Urothelium cell line (cell line): ENCODE data around the gene COASY.

ENCODE experiments used
- DNase-seq: peaks from one replicate; pipeline ENCODE4 v3.0.0; 2011; ENCODE audit warnings: low spot score, mixed read lengths
- FAIRE-seq: peaks from 2 replicates; lab custom pipeline; 2011; peaks lifted over from hg19 to GRCh38; lab: Jason Lieb, UNC

Gene COASY

DNA sequence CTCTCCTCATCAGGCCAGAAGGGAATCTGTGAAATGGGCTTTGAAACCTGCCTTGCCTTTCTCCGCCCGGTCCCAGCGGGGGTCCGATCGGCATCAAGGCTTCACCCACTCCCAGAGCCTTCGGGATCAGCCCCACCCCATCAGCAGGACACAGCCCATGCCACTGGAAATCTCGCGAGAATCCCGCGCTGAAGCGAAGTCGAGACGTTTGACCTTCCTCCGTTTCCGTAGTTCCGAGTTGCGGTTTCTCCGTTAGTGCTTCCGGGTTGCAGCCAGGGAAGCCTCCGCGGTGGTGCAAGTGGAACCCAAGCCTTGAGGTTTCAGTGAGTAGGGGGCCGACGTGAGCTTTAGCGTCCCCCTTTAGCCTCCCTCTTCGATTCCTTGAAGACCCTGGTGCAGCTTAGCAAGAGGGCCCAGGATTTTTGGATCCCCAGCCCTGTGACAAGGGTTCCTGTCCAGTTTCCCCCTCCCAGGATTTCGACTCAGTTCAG, at the start of gene COASY:
COASY (plus strand) TSS at position 252 of the 491 bp plus-strand sequence. CDS start 475 bp downstream, outside the sequence.
- DNase-seq = peak; percentile 97
- FAIRE-seq = no peak

DNA sequence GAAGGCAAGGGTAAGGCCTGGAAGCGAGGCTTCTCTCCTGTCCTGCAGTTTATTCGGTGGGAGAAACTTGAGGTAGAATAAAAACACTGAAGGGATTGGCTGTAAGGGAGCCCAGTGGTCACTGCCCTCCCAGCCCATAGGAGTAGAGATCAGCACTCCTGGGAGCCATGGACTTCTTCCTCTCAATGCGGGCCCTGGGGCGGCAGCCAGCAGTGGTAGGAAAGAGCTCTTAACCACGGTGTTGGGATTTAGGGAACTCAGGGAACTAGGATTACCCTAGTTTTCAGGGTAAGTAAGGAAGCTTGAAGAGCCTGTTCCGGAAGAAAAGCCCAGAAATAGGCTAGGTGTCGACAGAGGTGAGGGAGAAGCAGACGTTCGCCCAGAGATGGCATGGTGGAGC, 49.7 kb upstream of the COASY start:
- no peak for FAIRE-seq
- DNase-seq = no peak

DNA sequence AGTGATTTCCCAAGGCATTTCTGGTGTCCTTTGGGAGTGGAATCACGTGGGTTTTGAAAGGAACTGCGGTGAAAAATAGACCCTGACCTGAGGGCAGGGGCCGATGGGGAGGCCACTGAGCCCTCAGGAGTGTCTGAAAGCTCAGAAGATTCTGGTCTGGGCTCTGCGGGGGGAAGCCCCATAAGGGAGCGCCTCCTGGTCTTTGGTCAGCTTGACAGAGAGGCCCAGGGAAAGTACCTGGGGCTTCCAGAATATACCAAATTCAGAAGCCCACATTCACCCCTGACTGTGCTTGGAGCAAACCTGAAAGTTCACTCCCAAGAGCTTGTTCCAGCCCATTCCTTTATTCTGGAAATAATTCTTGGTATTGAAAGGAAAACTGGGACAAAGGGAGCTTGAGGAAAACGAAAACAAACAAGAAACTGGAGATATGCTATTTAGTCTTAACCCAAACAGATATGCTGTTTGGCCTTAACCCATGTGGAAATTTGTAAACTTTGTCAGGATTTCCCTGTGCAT, 49.2 kb upstream of the COASY start:
- FAIRE-seq (no peak), DNase-seq (no peak)

DNA sequence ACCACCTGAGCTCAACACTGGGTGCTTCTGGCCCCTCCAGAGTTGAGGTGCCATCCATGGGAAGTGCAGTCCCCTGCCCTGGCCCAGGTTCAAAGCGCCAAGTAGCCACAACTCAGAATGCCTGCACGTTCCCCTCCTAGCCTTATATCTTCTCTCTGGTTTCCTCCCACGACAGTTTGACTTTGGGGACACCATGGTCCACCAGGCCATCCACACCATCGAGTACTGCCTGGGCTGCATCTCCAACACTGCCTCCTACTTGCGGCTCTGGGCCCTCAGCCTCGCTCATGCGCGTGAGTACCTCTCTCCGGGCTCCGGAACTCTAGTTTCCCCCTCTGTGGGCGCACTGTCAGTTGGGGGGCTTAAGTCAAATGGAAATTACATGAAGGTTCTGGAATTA, 48.3 kb upstream of the COASY start:
- FAIRE-seq = peak; percentile 13
- no peak for DNase-seq

DNA sequence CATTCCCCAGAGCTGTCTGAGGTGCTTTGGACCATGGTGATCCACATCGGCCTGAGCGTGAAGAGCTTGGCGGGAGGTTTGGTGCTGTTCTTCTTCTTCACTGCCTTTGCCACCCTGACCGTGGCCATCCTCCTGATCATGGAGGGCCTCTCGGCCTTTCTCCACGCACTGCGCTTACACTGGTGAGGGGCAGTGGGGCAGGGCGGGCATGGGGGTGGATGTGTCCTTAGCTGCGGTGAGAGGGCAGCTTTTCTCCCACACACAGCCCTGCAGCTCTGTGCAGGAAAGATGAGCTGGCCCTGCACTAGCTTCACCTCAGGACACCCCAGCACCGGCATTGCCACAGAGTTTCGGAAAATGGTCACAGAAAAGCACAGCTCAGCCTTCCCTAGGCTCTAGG, 47.7 kb upstream of the COASY start:
- no peak for FAIRE-seq
- no peak for DNase-seq

DNA sequence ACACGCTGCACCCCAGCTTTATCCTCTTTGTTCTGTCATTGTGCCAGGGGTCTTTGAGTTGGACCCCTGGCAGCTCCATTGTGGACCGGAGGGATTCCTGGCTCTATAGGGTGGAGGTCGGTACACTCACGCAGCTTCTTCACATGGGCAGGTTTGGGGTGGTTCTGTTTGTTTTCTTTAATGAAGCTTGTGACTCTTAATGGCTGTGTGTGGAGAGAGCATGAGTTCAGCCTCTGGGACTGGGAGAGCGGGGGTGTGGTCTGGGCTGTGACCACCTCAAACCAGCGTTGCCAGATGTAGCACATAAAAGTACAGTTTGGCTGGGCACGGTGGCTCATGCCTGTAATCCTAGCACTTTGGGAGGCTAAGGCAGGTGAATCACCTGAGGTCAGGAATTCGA, 47.1 kb upstream of the COASY start:
- DNase-seq = no peak
- FAIRE-seq = no peak

DNA sequence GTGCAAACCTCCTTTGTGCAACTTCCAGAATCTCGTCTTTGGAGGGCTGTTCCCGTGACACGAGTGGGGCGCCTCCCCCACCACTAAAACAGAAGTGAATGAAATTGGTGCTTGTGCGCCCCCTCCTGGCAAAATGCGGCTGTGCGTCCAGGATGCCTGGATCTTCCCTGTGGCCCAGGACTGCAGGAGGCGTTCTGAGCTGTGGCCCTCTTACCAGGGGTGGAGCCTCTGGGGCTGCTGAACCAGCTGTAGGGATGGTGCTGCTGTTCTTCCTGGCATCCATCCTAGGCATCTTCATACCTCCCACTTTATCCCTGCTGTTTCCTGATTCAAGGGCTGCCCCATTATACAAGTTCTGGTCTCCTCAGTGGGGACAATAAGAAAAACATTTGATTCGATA, 44.4 kb upstream of the COASY start:
- DNase-seq (peak; percentile 95), FAIRE-seq (peak; percentile 44)

DNA sequence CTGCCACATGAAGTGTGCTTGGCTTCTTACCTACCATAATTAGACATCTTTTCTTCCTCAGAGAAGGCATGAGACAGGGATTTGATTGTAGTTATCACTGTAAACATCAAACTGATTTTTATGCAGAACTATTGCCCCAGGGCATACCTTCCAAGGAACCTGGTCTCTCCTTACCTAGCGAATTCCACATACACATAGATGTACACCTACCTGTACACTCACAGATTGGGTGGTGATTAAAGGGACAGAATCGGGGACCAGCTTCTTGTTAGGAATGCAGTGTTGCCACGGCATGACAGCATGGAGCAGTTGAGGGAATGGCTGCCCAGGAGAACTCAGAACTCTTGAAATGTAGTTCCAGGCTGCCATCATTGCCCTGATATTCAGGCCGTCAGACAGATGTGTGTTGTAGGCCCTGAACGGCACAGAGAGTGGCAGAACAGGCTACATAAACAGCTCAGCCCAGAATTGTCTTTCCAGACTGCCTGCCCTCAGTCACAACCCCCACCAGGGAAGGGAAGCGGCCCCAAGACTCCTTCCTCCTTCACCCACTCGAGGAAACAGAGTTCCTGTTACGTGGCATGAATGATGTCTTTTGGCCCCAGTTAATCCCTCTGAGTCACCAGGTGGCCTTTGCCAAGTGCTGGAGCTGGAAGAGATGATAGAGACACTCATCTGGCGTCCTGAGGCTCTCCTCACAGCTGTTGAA, 43.7 kb upstream of the COASY start:
- peak; percentile 81 for DNase-seq
- no peak for FAIRE-seq

DNA sequence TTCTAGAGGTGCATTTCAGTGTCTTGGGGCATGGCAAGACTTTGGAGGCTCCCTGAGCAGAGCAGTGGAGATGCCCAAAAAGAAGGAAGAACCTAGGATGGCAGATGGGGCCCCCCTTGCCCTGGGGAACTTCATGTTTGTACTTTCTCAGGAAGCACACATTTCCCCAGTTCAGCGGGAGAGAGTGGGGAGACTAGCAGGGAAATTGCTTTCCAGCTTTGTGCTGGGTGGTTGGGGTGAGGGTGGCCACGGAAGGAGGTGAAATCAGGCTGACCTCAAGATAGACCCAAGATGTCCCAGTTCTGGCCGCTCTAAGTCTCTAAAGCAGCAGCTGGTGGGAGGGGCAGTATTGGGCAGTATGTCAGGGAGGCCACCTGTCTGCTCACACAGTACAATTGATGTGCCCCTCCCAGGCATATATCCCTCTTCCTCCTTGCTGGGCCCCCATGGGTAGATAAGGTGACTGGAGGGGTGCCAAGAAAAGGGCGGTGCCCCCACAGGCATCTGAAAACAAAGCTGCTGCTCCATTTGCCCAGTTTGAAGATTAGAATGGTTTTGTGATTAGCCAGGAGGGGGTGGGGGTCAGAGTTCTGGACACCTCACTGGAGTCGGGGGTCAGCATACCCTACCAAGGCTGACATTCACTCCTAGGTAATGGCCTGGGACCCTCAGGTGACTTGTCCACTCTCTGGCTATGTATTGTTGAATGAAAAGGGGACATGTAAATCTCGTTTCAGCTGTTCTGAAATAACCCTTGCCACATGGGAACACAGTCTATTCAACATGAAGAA, 43.0 kb upstream of the COASY start:
- DNase-seq = no peak
- peak; percentile 65 for FAIRE-seq

DNA sequence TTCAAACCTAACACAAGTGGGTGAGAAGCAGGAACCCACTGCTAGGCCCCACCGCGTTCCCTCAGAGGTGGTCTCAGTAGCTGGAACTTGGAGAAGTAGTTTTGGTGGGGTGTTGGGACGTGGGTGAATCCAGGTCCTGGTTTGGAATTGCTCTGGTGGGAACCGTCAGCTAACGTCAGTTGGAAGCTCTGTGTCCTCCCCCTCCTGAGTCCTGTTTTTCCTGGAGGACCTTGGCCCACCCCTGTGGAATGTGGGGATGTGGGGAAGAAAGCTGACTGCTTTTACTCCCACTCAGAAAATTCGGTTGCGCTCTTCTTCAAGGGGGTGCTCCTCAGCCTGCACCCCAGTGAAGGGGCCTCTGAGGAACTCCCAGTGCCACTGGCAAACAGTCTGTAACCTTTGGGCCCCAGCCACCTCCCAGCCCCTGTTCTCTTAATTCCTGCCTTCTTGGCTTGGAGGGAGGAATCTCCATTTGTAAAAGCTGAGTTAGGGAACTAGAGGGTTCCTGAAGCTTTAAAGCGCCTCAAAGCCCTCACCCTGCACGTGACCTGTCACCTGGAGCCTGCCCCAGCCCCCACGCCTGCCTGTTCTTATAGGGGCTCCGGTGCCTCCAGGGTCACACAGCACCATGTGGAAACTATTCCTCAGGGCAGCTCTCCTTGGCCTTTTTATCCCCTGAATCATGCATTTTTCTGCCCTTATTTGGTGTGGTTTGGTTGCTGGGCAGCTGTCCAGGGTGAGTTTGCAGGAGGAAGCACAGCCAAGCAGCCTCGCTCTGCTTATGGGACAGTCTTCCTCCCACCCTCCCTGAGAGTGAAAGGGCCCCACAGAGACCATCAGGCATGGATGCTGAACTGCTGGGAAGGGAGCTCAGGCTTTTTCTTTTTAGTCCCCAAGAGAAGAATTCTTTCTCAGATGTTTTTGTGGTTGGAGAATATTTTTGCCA, 42.1 kb upstream of the COASY start:
- FAIRE-seq (peak; percentile 44), DNase-seq (peak; percentile 90)

DNA sequence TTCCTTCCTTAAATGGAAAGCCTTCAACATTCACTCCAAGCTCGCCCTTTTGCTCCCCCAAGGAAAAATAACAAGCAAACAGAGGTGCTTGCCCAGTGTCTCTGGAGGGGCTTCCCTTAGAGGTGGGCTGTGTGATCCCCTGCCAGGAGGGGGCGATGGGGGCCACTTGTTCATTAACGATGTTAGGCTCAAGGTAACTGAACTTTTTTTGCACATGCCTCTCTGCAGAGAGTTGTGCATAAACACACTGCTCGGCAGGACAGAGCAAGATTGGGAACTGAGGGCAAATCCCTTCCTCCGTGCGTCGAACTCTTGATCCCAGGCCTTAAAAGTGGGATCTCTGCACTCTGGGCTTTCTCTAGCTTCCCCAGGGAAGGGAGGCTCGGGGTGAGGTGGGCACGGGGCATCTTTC, 41.4 kb upstream of the COASY start:
- no peak for DNase-seq
- no peak for FAIRE-seq

DNA sequence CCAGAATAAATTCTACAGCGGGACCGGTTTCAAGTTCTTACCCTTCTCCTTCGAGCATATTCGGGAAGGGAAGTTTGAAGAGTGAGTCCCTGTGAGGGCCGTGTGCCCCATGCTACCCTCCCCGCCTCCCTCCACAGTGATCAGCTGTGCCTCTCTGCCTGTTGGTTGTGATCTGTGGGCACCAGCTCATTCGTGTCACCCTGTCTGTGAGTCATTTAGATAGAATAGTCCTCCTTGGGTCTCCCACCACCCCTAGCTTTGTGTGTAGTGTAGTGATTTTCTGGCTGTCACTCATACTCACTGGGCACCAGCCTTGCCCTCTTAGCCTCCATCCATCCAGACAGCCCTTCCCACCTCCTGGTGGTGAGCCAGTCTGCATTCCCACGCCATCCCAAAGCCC, 40.9 kb upstream of the COASY start:
- DNase-seq (no peak), FAIRE-seq (peak; percentile 9)

DNA sequence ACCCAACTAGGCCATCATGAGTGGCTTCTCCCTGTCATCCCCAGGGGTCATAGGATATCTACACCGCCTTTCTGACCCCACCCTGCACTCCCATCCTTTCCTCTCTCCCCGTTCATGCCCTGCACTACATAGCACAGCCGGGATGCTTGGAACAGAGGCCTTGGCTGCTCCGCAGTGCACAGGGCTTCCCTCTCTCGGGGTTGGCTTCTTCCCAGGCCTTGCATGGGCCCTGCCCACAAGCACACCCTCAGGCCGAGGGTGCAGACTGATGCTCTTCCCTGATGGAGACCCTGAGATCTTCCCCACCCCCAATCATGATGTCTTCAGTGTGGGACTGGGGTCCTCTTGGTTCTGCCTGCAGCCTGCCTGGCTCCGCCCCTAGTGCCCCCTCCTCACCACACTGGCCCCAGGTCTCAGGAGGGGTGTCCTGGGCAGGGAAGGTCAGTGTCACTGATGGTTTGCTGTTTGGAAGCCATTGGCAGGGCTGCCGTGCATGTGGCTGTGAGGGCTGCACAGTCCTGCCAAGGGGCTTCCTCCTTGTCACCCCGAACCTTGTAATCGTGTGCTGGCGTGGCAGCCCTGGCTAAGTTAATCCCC, 40.2 kb upstream of the COASY start:
- DNase-seq (no peak), FAIRE-seq (no peak)

DNA sequence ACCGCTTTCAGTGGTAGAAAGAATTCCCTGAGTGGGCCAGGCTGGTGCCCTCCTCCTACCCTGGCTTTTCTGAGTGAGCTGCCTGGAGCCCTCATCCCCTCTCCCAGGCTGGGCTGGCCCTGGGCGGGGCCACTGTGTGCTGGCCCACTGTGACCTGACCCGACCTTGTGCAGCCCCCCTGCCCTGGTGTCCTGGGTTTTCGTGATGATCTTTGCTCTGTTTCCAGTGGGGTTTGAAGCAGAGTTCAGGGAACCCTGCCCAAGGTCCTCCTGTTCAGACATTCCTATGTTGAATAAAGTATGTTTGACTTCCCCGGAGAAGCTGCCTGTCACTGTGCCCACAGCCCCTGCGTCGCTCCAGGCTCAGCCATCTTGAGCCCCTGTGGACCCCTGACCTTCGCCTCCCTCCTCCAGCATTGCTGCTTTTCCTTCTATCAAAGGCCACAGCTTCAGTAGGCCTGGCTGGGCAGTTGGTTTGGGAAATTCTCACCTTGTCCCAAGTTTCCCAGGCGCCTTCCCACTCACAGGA, 39.6 kb upstream of the COASY start:
- DNase-seq (no peak), FAIRE-seq (no peak)

DNA sequence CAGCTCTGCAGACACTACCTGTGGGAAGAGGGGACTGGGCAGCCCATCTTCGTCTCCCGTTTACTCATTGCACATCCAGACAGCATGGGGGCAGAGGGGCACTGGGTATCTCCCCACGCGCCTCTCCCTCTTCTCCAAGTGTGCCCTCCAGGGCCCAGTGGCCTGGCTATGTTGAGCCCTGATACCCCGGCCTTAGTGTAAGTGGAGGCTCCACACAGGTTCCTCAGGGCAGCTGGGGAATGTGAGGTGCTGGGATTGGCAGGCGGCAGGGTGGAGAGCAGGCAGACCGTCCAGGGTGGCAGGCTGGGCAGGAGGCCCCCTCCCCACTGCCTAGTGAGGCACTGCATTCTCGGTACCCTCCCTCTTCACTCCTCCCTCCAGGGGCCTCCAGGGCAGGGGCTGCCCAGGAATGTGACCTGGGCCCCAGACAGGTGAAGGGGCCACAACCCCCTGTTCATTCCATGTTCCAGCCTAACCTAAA, 39.1 kb upstream of the COASY start:
- DNase-seq (no peak), FAIRE-seq (no peak)

DNA sequence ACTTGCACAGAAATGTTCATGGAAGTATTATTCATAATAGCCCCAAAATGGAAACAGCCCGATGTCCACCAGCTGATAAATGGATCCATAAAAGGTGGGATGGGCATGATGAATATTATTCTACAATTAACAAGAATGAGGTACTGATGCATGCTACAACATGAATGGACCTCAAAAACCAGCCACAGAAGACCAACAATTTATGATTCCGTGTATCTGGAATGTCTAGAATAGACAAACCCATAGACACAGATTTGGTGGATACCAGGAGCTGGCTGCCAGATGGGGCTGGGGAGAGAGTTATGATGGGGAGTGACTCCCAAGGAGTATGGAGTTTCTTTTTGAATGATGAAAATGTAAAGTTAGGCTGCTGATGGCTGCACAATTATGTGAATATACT, 36.7 kb upstream of the COASY start:
- no peak for FAIRE-seq
- no peak for DNase-seq

DNA sequence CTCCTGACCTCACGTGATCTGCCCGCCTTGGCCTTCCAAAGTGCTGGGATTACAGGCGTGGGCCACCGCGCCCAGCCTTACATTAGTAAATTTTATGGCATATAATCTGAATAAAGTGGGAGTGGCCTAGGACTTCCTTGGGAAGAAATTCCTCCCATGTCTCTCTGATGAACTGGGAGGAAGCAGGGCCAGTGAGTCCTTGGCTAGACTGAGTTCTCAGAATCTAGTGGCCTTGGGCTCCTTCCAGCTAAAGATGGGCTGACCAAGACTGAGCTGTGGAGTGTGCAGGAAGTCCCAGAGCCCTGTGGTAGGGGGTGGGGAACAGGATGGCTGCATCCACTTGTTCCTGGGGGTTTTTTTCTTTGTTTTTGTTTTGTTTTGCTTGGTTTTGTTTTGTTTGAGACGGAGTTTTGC, 35.9 kb upstream of the COASY start:
- no peak for FAIRE-seq
- no peak for DNase-seq

DNA sequence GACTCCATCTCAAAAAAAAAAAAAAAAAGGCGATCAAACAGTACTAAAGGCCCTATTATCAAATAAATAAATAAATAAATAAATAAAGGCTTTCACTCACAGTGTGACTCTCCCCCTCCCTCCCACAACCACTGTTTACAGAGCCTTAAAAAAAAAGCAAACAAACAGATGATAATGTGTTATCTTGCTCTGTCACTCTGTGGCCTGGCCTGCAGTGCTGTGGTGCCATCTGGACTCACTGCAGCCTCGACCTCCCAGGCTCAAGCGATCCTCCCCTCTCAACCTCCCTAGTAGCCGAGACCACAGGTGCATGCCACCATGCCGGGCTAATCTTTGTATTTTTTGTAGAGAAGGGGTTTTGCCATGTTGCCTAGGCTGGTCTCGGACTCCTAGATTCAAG, 34.0 kb upstream of the COASY start:
- DNase-seq = no peak

DNA sequence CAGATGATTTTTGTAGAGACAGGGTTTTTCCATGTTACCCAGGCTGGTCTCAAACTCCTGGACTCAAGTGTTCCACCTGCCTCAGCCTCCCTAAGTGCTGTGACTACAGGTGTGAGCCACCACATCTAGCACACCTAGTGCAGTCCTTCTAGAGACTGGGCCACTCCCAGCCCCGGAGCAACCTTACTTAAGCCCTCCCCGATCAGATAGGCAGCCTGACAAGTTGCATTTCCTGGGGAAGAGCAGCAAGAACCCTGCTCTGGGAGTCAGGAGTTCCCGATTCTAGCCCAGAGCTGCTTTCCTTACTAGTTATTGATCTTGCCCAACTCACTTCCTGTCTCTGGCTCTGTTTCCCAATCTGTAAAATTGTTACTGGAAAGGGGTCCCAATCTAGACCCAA, 32.9 kb upstream of the COASY start:
- FAIRE-seq = no peak

More for the DNA sequence above, 34.0 kb upstream of the COASY start:
- FAIRE-seq = no peak

DNA sequence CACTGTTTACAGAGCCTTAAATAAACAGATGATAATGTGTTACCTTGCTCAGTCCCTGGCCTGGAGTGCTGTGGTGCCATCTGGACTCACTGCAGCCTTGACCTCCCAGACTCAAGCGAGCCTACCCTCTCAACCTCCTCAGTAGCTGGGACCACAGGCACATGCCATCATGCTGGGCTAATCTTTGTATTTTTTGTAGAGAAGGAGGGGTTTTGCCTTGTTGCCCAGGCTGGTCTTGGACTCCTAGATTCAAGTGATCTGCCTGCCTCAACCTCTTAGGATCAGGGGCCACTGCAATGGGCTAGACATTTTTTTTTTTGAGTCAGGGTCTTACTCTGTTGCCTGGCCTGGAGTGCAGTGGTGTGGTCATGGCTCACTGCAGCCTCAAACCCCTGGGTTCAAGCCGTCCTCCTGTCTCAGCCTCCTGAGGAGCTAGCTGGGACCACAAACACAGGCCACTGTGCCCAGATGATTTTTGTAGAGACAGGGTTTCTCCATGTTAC, 30.9 kb upstream of the COASY start:
- FAIRE-seq = no peak

More for the DNA sequence above, 32.9 kb upstream of the COASY start:
- DNase-seq = no peak

More for the DNA sequence above, 30.9 kb upstream of the COASY start:
- DNase-seq = no peak
